A549 (cell line): ENCODE results near the gene C7. TPM values are rescaled to one million over a fixed set of nuclear protein-coding genes. Genes with fewer than 3 reads are reported as not detected.

Experiments
- ATAC-seq, 2 experiments: fragments of 200-7000 bp in 1 of 2; fragments of >200 bp in 1 of 2; cut with Nextera tagmentation in 1 of 2; cut with Tn5 transposase in 1 of 2; 3 replicates each; pipeline versions ENCODE4 v1.8.0 to v1.9.1; 2018 to 2020; ENCODE audit warnings: mild to moderate bottlenecking in 1 of 2, moderate library complexity in 1 of 2
- CTCF ChIA-PET: fragments of 300-600 bp; sonication (Branson Sonifier 250); formaldehyde crosslinking; extraction: SDS; loops from one replicate; lab custom pipeline; 2021; ENCODE audit warnings: antibody characterized with exemption, inconsistent platforms; lab: Yijun Ruan, JAX
- POLR2A ChIA-PET: fragments of 350-600 bp; formaldehyde crosslinking; extraction: SDS; loops from one replicate; lab custom pipeline; 2021; ENCODE audit warnings: antibody characterized with exemption, inconsistent platforms; lab: Yijun Ruan, JAX
- DNase-seq, 2 experiments: peaks; one replicate each; pipeline versions ENCODE4 v3.0.0 to v3.0.0-alpha.2; 2011 to 2016; ENCODE audit warnings: low read depth in 1 of 2, low spot score in 1 of 2
- FAIRE-seq: peaks from 2 replicates; lab custom pipeline; 2011; peaks lifted over from hg19 to GRCh38; lab: Jason Lieb, UNC
- H3K27ac ChIP-seq, 2 experiments: fragments of >200 bp; sonication (Bioruptor Twin); formaldehyde crosslinking; 3 replicates each; pipeline ENCODE4 v1.5.1; 2016 to 2017
- H3K4me1 ChIP-seq: fragments of >200 bp; sonication (Bioruptor Twin); formaldehyde crosslinking; 3 replicates; pipeline ENCODE4 v1.6.1; 2016
- H3K4me2 ChIP-seq: fragments of >200 bp; sonication (Bioruptor Twin); formaldehyde crosslinking; 3 replicates; pipeline ENCODE4 v1.6.1; 2016
- H3K4me3 ChIP-seq: fragments of >200 bp; sonication (Bioruptor Twin); formaldehyde crosslinking; 3 replicates; pipeline ENCODE4 v1.5.1; 2016
- H3K9me3 ChIP-seq: fragments of >200 bp; sonication (Bioruptor Twin); formaldehyde crosslinking; 3 replicates; pipeline ENCODE4 v1.6.1; 2016
- BCL3 ChIP-seq: fragments of >200 bp; sonication (Bioruptor Twin); formaldehyde crosslinking; IDR thresholded peaks from 3 replicates; pipeline ENCODE4 v1.6.1; 2016
- BHLHE40 ChIP-seq: IDR thresholded peaks from 2 replicates; pipeline ENCODE4 v1.6.1; 2012; ENCODE audit warnings: low read depth, low read length, inconsistent platforms
- CBX8 ChIP-seq: fragments of 200-600 bp; sonication (generic); IDR thresholded peaks from 2 replicates; pipeline ENCODE4 v1.6.1; 2016
- CHD4 ChIP-seq: fragments of 200-600 bp; sonication (generic); IDR thresholded peaks from 2 replicates; pipeline ENCODE4 v1.6.1; 2016; ENCODE audit warnings: antibody characterized with exemption, mild to moderate bottlenecking, borderline replicate concordance
- EHMT2 ChIP-seq: fragments of 200-600 bp; sonication (generic); IDR thresholded peaks from 2 replicates; pipeline ENCODE4 v1.6.1; 2016; ENCODE audit warnings: antibody characterized with exemption, low read depth, mild to moderate bottlenecking, moderate library complexity
- ESRRA ChIP-seq: fragments of 150-350 bp; IDR thresholded peaks from 2 replicates; pipeline ENCODE4 v1.6.1; 2014; ENCODE audit warnings: mild to moderate bottlenecking, low read length, borderline replicate concordance
- FOXS1 ChIP-seq: fragments of 250-450 bp; sonication (Bioruptor Pico); IDR thresholded peaks from 2 replicates; pipeline ENCODE4 v1.5.0; 2020; ENCODE audit warnings: mild to moderate bottlenecking, moderate library complexity
- HDAC2 ChIP-seq: fragments of 200-600 bp; sonication (generic); IDR thresholded peaks from 2 replicates; pipeline ENCODE4 v1.6.1; 2016
- HES2 ChIP-seq: fragments of >200 bp; sonication (Bioruptor Twin); formaldehyde crosslinking; IDR thresholded peaks from 2 replicates; pipeline ENCODE4 v1.6.1; 2016
- HEYL ChIP-seq: fragments of 250-450 bp; sonication (Bioruptor Pico); IDR thresholded peaks from 2 replicates; pipeline ENCODE4 v1.8.0; 2021; ENCODE audit warnings: mild to moderate bottlenecking, moderate library complexity
- HMGXB4 ChIP-seq: fragments of 250-450 bp; sonication (Bioruptor Pico); IDR thresholded peaks from 2 replicates; pipeline ENCODE4 v1.5.0; 2021; ENCODE audit warnings: mild to moderate bottlenecking, moderate library complexity, borderline replicate concordance
- HOXB5 ChIP-seq: fragments of 250-450 bp; sonication (Bioruptor Pico); IDR thresholded peaks from 2 replicates; pipeline ENCODE4 v1.5.0; 2020; ENCODE audit warnings: mild to moderate bottlenecking, moderate library complexity
- KDM1A ChIP-seq: fragments of 200-600 bp; sonication (generic); IDR thresholded peaks from 2 replicates; pipeline ENCODE4 v1.6.1; 2016; ENCODE audit warnings: low read depth, mild to moderate bottlenecking
- MAFK ChIP-seq: fragments of 450-650 bp; IDR thresholded peaks from 2 replicates; pipeline ENCODE4 v1.6.1; 2014; ENCODE audit not compliant: partially characterized antibody
- MAZ ChIP-seq: fragments of 150-350 bp; IDR thresholded peaks from 2 replicates; pipeline ENCODE4 v1.6.1; 2014; ENCODE audit warnings: antibody characterized with exemption, low read depth, low read length, borderline replicate concordance
- NFE2L2 ChIP-seq: fragments of 150-350 bp; conservative IDR thresholded peaks from 2 replicates; pipeline ENCODE4 v1.6.1; 2014; ENCODE audit warnings: low read length
- PBX3 ChIP-seq: IDR thresholded peaks from 2 replicates; pipeline ENCODE4 v1.6.1; 2012
- POLR2A ChIP-seq: IDR thresholded peaks from 2 replicates; pipeline ENCODE4 v1.6.1; 2012; ENCODE audit warnings: mild to moderate bottlenecking, low read length
- POLR2AphosphoS2 ChIP-seq: conservative IDR thresholded peaks from 2 replicates; pipeline ENCODE4 v1.6.1; 2012; ENCODE audit warnings: low read length, improper control_type of control experiment, inconsistent platforms
- RARB ChIP-seq: fragments of 250-450 bp; sonication (Bioruptor Pico); IDR thresholded peaks from 2 replicates; pipeline ENCODE4 v1.8.0; 2021; ENCODE audit warnings: mild to moderate bottlenecking, moderate library complexity
- RNF2 ChIP-seq: fragments of 200-600 bp; sonication (generic); IDR thresholded peaks from 2 replicates; pipeline ENCODE4 v1.6.1; 2016; ENCODE audit warnings: low read depth, mild to moderate bottlenecking, antibody characterized with exemption, moderate library complexity, borderline replicate concordance
- SREBF2 ChIP-seq: fragments of 450-650 bp; IDR thresholded peaks from 2 replicates; pipeline ENCODE4 v1.6.1; 2014; ENCODE audit warnings: mild to moderate bottlenecking, moderate library complexity
- TFCP2L1 ChIP-seq: fragments of 250-450 bp; sonication (Bioruptor Pico); IDR thresholded peaks from 2 replicates; pipeline ENCODE4 v1.5.0; 2021; ENCODE audit warnings: mild to moderate bottlenecking
- TP53 ChIP-seq: fragments of 250-450 bp; sonication (Bioruptor Pico); IDR thresholded peaks from 2 replicates; pipeline ENCODE4 v1.5.0; 2021; ENCODE audit warnings: mild to moderate bottlenecking, moderate library complexity
- USF2 ChIP-seq: fragments of 450-650 bp; IDR thresholded peaks from 2 replicates; pipeline ENCODE4 v1.6.1; 2014; ENCODE audit warnings: antibody characterized with exemption
- ZC3H11A ChIP-seq: fragments of 450-650 bp; IDR thresholded peaks from 2 replicates; pipeline ENCODE4 v1.6.1; 2014; ENCODE audit warnings: antibody characterized with exemption, mild to moderate bottlenecking
- ZFP36 ChIP-seq: fragments of 450-650 bp; IDR thresholded peaks from 2 replicates; pipeline ENCODE4 v1.6.1; 2014; ENCODE audit warnings: borderline replicate concordance; ENCODE audit not compliant: partially characterized antibody
- ZSCAN20 ChIP-seq: fragments of 250-450 bp; sonication (Bioruptor Pico); IDR thresholded peaks from 2 replicates; pipeline ENCODE4 v1.8.0; 2022; ENCODE audit warnings: mild to moderate bottlenecking, moderate library complexity
- WGBS: methylation state at CpG from one replicate; pipeline ENCODE4 v1.1.6; 2017; ENCODE audit errors: missing lambda C conversion rate; 5-methylcytosine and 5-hydroxymethylcytosine counted together
- polyA plus RNA-seq, 4 experiments: library from polyadenylated mRNA; depleted of rRNA in 3 of 4; stranded (reverse); fragments of >200 nt; fragmentation: RNase III in 1 of 4; extraction: RNeasy Plus Mini Kit Qiagen cat#74134 plus additional on column Dnase treatment in 1 of 4; gene quantifications; 2 replicates in 3 of 4; 3 replicates in 1 of 4; pipeline ENCODE4 v1.2.3, GENCODE V29; 2011 to 2017

C7 gene
- polyA plus RNA-seq, 2 of the 4 experiments (the other 2 are of a cell fraction) = not detected

GRCh38 chr5:40916226-40916625 is 6.9 kb downstream of the C7 start (continued):
- TF ChIP-seq FOXS1 (CRISPR knock-in tag) (no peak), RARB (CRISPR knock-in tag) (no peak)

GRCh38 chr5:40928886-40929448 is 19.7 kb downstream of the C7 start:
- H3K4me3 ChIP-seq = no peak overlapping the region
- H3K27ac ChIP-seq = no peak overlapping the region
- CTCF ChIA-PET = no interaction called here
- peaks cover 3% of the 10 kb centered on the region; the same call in 1 of the 3 replicates for H3K9me3 ChIP-seq
- DNase-seq = no peak
- H3K4me2 ChIP-seq = no peak overlapping the region
- no peak; a peak in 1 of 6 replicates for ATAC-seq
- no peak for TF ChIP-seq TFCP2L1 (CRISPR knock-in tag)
- TF ChIP-seq ZC3H11A = no peak
- TF ChIP-seq HEYL (CRISPR knock-in tag) = no peak
- TF ChIP-seq HMGXB4 (CRISPR knock-in tag) = no peak
- no peak for TF ChIP-seq TP53 (CRISPR knock-in tag)
- no peak for TF ChIP-seq ZFP36
- TF ChIP-seq ZSCAN20 = no peak
- TF ChIP-seq FOXS1 (CRISPR knock-in tag) = no peak
- TF ChIP-seq HOXB5 (CRISPR knock-in tag) = no peak
- TF ChIP-seq CHD4 = no peak
- no peak for TF ChIP-seq NFE2L2
- TF ChIP-seq BCL3 = no peak
- TF ChIP-seq KDM1A = no peak
- TF ChIP-seq CBX8 = no peak
- no peak for TF ChIP-seq POLR2A
- no peak for TF ChIP-seq USF2
- no peak for FAIRE-seq
- H3K4me1 ChIP-seq = no peaks in the 10 kb centered on the region
- 14% methylated on average over 2 of the region's 2 CpGs for WGBS
- POLR2A ChIA-PET = no interaction called here

GRCh38 chr5:40932766-40933165 is 23.5 kb downstream of the C7 start:
- FAIRE-seq = no peak

GRCh38 chr5:40937075-40937474 is 27.8 kb downstream of the C7 start:
- 21% methylated on average over 1 of the region's 1 CpG for WGBS
- Histone ChIP-seq H3K4me3 (no peak overlapping the region), H3K27ac (no peak overlapping the region), H3K9me3 (no peaks in the 10 kb centered on the region), H3K4me1 (no peaks in the 10 kb centered on the region), H3K4me2 (no peak overlapping the region)
- FAIRE-seq (no peak), ATAC-seq (no peak), DNase-seq (no peak)
- POLR2A ChIA-PET = no interaction called here
- CTCF ChIA-PET = interaction anchor here (1.2 kb wide), 1 partner anchor 10 kb away, joined by 4 read pairs; no protein-coding TSS in a partner anchor
- TF ChIP-seq MAFK (no peak), HES2 (no peak), RNF2 (no peak), ESRRA (no peak), HDAC2 (no peak), SREBF2 (no peak), HEYL (CRISPR knock-in tag) (no peak), PBX3 (no peak), CHD4 (no peak), POLR2AphosphoS2 (no peak), BHLHE40 (no peak), TP53 (CRISPR knock-in tag) (no peak), MAZ (no peak), EHMT2 (no peak)

More at GRCh38 chr5:40932766-40933165, 23.5 kb downstream of the C7 start:
- ATAC-seq = no peak
- ChIA-PET POLR2A (no interaction called here), CTCF (no interaction called here)
- no peak overlapping the region for H3K27ac ChIP-seq
- H3K4me2 ChIP-seq = no peak overlapping the region
- WGBS = 43% methylated on average over 2 of the region's 2 CpGs
- no peak for DNase-seq
- no peak for TF ChIP-seq HES2
- no peaks in the 10 kb centered on the region for H3K4me1 ChIP-seq
- H3K9me3 ChIP-seq = no peaks in the 10 kb centered on the region
- no peak overlapping the region for H3K4me3 ChIP-seq
